ENCODE results near the gene ONECUT1.

GRCh38 chr15:52731732-52732470 lies 58.2 kb downstream of the ONECUT1 start:
- TF ChIP-seq CTCF (IDR thresholded peaks at IDR 0.05; ENCODE audit: insufficient read depth, low read depth, low read length) = no peak
- no peak for TF ChIP-seq EZH2 (IDR thresholded peaks at IDR 0.05; ENCODE audit: insufficient read depth, low read length)
